CD4-positive, alpha-beta T cell treated with Interleukin-15 for 1 hour (primary cell): ENCODE data around the gene C16orf96.

Source experiments
- DNase-seq: peaks from one replicate; pipeline ENCODE4 v3.0.0-alpha.2; 2020

C16orf96 gene

GRCh38 chr16:4525634-4526277 lies 30.4 kb upstream of the C16orf96 start:
- no peak for DNase-seq

GRCh38 chr16:4529085-4530060 lies 26.8 kb upstream of the C16orf96 start:
- DNase-seq, result no peak

GRCh38 chr16:4531811-4532210 lies 24.3 kb upstream of the C16orf96 start:
- no peak for DNase-seq

- no peak for DNase-seq
These were observed 23.9 kb upstream of the C16orf96 start for GRCh38 chr16:4532238-4532637.

- no peak for DNase-seq
These were observed 22.6 kb upstream of the C16orf96 start for GRCh38 chr16:4533490-4533889.

- peak; percentile 60 for DNase-seq
These were observed 21.9 kb upstream of the C16orf96 start for GRCh38 chr16:4534151-4534790.

GRCh38 chr16:4535627-4536108 lies 20.5 kb upstream of the C16orf96 start:
- no peak for DNase-seq

- DNase-seq, result no peak
These were observed 19.6 kb upstream of the C16orf96 start for GRCh38 chr16:4536391-4537106.

- no peak for DNase-seq
These were observed 18.5 kb upstream of the C16orf96 start for GRCh38 chr16:4537376-4538343.

GRCh38 chr16:4538350-4539235 lies 17.5 kb upstream of the C16orf96 start, which contains the start of gene CDIP1:
Gene CDIP1 (minus strand): TSS chr16:4538773. CDS start chr16:4514130, 24,643 bp downstream.
- peak; percentile 96 for DNase-seq

GRCh38 chr16:4539716-4540284 lies 16.3 kb upstream of the C16orf96 start:
- no peak for DNase-seq

GRCh38 chr16:4544473-4544872 lies 11.7 kb upstream of the C16orf96 start:
- no peak for DNase-seq

- DNase-seq, result no peak
These were observed 8.0 kb upstream of the C16orf96 start for GRCh38 chr16:4548124-4548523.

- DNase-seq, result no peak
These were observed 5.5 kb upstream of the C16orf96 start for GRCh38 chr16:4550591-4550990.

GRCh38 chr16:4552541-4552940 lies 3.6 kb upstream of the C16orf96 start:
- no peak for DNase-seq

GRCh38 chr16:4556580-4556979 lies 440 bp downstream of the C16orf96 start:
- DNase-seq, result no peak

GRCh38 chr16:4557973-4558372 lies 1.8 kb downstream of the C16orf96 start:
- no peak for DNase-seq

GRCh38 chr16:4561596-4561995 lies 5.5 kb downstream of the C16orf96 start:
- DNase-seq, result no peak

GRCh38 chr16:4564661-4565267 lies 8.6 kb downstream of the C16orf96 start:
- no peak for DNase-seq

GRCh38 chr16:4566144-4566543 lies 10.0 kb downstream of the C16orf96 start:
- DNase-seq, result no peak
